Stimulated activated CD8-positive, alpha-beta memory T cell treated with anti-CD3 and anti-CD28 coated beads, Interleukin-4, amount 100 ng/mL, for 1 hour (primary cell): ENCODE measurements around the gene SESTD1.

Experiments
- DNase-seq, 2 donors: peaks; one replicate each; pipeline ENCODE4 v3.0.0-alpha.2; 2020; ENCODE audit warnings: low read depth in 2 of 2, low spot score in 1 of 2

SESTD1 gene

GRCh38 chr2:179264368-179265081 is at the start of gene SESTD1:
TSS of gene SESTD1 (minus strand) at chr2:179264832. CDS start at chr2:179191841, 72,991 bp downstream.
- peak; percentile 11 to 13 for DNase-seq

- no peak for DNase-seq
These were observed 48.4 kb upstream of the SESTD1 start for GRCh38 chr2:179313057-179313456.

GRCh38 chr2:179311101-179311500 is 46.5 kb upstream of the SESTD1 start:
- DNase-seq = no peak

DNA sequence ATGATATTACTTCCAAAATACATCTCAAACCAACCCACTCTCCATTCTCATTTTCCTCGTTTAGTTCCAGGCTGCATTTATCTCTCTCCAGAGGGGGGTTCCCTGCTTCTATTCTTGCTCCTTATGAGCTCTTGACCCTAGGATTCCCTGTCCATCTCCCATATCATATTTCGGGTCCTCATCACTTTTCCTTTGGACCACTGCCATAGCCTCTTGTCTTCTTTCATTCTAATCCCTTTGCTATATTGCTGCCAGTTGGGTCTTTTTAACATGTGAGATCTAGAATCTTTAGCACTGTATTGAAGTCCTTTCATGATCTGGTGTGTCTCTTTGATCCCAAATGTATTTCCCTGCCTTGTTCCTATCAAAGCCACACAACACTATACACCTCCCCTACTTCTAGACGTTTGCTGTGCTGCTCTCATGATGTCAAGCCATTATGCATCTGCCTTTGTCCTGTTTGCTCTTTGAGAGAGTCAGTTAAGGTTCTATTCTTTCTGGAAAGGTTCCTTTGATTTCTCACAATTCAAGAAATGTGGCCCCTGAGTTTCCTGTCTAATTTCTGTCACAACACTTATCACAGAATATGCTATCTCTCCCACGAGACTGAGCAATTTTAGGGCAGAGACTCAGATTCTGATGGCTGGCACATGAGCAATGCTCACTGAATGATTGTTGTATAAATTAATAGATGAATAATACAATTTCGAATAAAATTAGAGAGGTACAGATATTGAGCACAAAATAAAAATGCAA is 43.2 kb upstream of the SESTD1 start:
- DNase-seq = no peak

- DNase-seq = no peak
These were observed 40.5 kb upstream of the SESTD1 start for GRCh38 chr2:179305125-179305524.

DNA sequence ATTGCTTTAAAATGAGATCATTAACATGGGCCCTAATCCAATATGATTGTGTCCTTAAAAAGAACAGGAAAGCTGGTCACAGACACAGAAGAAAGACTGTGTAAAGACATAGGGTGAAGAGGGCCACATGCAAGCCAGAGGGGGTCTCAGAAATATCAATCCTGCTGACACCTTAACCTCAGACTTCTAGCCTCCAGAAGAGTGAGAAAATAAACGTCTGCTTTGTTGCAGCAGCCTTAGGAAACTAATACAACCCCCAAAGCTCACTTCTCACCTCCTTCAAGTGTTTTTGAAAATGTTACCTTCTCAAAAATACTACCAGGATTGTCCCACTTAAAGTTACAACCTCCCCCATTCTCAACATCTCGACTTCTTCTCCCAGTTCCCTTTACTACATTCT is 39.8 kb upstream of the SESTD1 start:
- DNase-seq = no peak

DNA sequence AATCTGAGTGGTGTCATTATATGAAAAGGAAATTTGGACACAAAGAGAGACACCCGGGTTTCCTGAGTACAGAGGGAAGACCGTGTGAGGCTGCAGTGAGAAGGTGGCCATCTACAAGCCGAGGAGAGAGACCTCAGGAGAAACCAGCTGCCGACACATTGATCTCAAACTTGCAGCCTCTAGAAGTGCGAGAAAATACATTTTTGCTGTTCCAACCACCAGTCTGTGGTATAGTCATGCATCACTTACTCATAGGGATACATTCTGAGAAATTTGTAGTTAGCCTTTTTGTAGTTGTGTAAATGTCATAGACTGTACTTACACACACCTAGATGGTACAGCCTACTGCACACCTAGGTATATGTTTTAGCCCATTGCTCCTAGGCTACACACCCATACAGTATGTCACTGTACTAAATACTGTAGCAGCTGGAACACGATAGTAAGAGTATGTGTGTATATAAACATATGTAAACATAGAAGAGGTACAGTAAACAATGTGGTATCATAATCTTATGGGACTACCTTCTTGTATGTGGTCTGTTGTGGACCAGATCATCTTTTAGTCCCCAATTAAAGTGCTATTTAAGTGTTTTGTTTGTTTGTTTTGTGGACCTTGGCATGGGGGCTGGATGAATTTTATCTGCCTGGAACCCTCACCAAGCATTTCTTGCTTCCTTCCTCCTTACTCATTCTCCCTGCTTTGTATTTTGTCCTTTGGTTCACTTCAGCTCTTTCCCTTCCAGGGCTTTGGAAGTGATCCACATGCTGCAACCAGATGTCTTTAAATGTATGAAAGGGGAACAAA is 38.3 kb upstream of the SESTD1 start:
- DNase-seq = no peak

DNA sequence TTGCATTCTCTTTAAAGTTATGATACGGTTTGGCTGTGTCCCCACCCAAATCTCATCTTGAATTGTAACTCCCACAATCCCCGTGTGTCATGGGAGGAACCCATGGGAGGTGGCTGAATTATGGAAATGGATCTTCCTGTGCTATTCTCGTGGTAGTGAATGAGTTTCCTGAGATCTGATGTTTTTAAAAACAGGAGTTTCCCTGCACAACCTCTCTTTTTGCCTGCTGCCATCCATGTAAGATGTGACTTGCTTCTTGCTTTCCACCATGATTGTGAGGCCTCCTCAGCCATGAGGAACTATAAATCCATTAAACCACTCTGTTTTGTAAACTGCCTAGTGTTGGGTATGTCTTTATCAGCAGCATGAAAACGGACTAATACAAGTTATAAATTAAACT is 37.5 kb upstream of the SESTD1 start:
- no peak for DNase-seq

GRCh38 chr2:179298666-179299065 is 34.0 kb upstream of the SESTD1 start:
- no peak for DNase-seq

DNA sequence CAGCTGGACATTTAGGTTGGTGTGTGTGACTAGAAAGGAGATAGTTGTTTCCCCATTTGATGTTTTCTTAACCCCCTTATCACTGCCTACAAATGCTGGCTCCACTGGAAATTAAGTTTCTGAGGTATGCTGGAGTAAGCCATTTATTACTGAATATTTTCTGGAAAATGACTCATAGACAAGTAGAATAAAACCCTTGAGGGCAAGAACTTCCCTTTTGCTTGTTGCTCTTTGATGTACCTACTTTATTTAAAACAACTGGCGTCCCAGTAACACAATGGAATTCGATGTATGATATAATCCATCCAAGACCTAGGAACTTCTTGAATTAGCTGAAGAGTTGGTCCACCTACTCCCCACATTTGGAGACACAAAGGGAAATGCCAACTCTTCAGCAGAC is 33.3 kb upstream of the SESTD1 start:
- DNase-seq = no peak

- DNase-seq = no peak
These were observed 25.7 kb upstream of the SESTD1 start for GRCh38 chr2:179290329-179290728.

DNA sequence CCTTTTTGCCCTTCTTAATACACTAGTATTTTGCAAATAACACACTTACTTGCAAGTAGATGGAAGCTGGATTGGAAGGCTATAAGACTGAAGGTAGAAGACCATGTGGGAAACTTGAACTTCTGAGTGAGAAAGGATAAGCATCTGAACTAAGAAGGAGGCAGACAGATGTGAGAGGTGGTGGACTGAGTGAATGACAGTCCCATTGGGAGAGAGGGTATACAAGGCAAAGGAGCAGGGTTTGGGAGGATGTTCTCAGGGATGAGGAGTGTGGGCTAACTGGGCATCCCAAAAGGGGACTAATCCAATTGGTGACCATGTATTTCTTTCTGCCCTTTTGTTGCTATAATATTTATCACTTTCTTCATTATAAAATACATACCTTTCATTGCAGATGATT is 20.4 kb upstream of the SESTD1 start:
- DNase-seq = no peak

DNA sequence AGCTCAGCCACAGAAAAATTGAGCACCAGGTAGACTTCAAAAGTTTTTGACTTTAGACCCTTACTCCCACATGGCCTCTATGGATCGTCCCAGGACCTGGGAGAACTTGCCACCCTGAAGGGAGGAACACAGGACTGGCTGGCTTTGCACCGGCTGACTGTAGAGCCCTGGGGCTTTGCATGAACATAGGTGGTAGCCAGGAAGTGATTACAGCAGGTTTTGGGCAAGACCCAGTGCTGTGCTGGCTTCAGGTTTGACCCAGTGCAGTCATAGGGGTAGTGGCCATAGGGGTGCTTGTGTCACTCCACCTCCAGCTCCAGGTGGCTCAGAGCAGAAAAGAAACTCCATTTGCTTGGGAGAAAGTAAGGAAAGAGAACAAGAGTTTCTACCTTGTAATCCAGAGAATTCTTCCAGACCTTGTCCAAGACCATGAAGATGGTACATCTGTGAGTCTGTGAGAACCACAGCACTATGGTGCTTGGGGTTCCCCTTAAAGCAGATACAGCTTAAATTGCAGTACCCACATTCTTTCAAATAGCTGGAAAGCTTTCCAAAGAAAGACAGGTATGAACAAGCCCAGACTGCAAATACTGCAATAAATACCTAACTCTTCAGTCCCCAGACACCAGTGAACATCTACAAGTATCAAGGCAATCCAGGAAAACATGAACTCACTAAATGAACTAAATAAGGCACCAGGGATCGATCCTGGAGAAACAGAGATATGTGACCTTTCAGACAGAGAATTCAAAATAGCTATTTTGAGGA is 13.0 kb upstream of the SESTD1 start:
- DNase-seq = no peak

DNA sequence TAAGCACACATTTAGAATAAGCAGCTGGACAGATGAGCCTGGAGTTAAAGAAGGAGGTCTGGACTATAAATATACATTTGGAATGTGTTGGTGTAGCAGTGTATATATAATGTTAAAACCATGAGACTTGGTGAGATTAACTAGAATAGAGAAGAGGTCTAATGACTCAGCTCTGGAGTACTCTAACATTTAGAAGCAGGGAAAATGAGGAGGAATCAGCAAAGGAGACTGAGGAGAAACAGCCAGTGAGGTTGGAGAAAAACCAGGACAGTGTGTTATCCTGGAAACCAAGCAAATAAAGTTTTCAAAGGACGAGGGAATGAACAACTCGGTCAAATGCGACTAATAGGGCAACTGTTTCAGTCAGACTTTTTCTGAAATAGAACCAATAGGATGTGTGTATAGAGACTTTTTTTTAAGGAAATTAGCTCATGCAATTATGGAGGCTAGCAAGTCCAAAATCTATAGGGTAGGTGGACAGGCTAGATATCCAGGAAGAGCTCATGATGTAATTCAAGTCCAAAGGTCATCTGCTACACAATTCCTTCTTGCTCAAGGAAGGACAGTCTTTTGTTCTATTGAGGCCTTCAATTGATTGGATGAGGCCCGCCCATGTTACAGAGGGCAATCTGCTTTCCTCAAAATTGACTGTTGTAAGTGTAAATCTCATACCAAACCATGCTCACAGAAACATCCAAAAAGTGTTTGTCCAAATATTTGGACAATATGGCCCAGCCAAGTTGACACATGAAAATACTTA is 10.8 kb upstream of the SESTD1 start:
- DNase-seq = no peak

GRCh38 chr2:179274749-179275148 is 10.1 kb upstream of the SESTD1 start:
- no peak for DNase-seq

DNA sequence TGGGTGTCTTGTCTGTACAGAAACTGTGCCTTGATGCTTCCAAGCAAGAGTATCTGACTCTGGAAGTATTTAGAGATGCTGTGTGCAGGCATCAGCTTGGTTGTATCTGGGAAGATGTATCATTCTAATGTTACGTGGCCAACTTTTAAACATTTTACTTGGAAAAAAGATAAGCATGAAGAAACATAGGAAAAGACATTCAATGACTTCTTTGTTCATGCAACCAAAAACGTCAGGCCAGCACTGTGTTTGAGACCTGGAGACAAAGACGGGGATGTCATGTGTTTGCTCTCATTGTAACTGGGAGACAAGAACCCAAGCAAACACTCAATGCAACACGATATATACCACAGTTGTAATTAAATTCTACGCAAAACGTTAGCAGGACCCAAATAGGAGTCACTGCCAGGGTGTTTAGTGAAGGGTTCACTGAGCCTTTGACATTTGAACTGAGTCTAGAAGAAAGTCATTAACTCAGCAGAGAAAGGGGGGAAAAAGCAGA is 8.9 kb upstream of the SESTD1 start:
- no peak for DNase-seq

DNA sequence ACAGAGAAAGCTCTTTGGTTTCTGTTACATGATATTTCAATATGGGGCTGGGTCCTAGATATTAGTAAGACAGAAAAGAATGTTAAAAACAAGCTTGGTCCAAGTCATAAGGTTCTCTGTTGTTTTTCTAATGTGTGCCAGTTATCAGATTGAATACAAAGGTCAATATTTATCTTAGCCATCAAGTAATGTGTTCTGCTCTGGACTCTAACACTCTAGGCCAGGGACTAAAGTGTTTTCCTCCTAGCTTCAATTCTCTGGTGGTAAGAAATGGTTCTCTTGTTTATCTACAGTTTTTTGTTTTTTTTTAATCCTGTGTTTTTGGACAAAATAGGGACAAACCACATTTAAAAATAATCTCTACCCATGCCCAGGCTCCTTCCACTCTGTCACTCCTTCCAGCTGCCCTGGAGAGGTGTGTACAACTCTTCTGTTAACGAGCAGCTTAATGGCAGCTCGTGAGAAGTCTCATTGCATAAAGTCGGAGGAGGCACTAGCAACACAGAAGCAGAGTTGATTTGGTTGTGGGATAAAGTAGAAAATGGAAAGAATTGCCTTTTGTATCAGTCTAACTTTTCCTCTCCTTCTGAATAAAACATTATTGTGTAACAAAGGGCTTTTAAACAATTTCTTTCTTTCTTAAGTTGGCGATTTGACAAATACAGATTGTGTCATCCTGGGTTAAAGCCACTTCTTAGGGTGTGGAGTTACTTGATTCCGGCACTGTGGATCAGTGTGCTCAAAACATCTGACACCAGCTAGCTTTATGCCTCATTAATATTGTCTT is 8.0 kb upstream of the SESTD1 start:
- no peak for DNase-seq

DNA sequence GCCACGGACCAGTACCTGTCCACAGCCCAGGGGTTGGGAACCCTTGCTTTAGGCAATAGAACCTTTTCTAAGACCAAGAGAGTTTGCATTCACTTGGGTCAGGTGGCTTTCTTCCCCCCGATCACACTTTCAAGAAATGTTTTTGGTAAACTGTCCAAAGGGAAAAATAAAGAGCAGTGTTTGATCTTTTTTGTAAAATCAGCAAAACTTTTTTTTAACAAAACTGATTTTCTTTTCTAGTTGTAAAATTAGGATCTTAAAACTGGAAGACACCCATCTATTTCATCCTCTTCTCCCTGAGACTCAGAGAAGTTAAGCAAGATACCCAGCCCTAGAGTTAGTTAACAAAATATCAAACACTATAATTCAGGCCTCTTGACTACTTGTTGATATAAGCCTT is 6.1 kb upstream of the SESTD1 start:
- no peak for DNase-seq

DNA sequence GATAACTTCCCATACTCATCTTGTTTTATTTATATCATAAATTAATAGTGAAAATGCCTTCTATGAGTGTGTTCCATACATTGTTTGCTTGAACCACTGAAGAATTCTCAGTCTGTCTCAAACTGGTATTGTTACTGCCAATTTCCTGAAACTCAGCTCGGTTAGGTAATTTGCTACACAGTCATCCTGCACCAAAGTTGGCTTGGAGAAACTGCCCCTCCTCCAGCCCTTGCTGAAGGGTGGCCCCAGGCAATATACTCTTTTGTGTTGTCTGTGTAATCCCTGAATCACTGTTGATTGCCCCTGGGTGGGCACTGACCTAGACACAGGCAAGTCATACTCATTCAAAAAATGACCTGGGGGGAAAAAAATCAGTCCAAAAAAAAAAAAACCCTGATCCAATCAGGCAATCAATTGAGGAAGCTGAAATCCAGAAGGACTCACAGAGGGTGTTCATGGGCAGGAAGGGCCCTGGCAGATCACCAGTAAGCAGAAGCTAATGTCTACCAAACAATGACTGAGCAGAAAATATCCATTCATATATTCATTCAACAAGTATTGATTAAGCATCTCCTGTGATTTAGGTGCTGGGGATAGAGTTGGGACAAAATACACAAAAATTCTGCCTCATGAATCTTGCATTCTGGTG is 3.8 kb upstream of the SESTD1 start:
- no peak for DNase-seq
